DMS 273 (cell line): ENCODE data around the gene FAM43B.
A peak's percentile ranks its signal among the peaks of the same experiment; 100 is the strongest.
"Not testable (repeated sequence)": the region's sequence is repeated elsewhere in the genome, so short reads cannot be mapped to it uniquely, and the experiment has no call there.

Source experiments
- DNase-seq: peaks from one replicate; lab custom pipeline; 2025; ENCODE audit not compliant: unreplicated experiment; lab: John Stamatoyannopoulos, UW

Gene FAM43B, protein sequence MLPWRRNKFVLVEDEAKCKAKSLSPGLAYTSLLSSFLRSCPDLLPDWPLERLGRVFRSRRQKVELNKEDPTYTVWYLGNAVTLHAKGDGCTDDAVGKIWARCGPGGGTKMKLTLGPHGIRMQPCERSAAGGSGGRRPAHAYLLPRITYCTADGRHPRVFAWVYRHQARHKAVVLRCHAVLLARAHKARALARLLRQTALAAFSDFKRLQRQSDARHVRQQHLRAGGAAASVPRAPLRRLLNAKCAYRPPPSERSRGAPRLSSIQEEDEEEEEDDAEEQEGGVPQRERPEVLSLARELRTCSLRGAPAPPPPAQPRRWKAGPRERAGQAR

GRCh38 chr1:20551945-20552727, at the start of gene FAM43B:
TSS of gene FAM43B (plus strand) at chr1:20552573. CDS start at chr1:20552974, 401 bp downstream.
- DNase-seq: peak; percentile 80

DNA sequence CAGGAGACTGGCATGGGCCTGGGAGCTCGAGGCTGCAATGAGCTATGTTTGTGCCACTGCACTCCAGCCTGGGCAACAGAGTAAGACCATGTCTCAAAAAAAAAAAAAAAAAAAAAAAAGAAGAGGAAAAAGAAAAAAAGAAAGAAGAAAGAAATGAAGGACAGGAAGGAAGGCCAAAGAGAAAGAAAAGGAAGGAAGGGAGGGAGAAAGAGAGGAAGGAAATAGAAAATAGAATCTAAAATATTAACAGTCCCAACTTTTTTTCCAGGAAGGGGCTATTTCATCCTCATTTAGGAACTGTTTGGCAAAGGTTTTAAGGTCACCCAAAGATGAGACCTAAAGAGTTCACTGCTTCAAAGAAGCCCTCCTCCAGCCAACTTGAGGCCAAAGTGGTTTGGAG, 46.9 kb upstream of the FAM43B start:
- no peak for DNase-seq

DNA sequence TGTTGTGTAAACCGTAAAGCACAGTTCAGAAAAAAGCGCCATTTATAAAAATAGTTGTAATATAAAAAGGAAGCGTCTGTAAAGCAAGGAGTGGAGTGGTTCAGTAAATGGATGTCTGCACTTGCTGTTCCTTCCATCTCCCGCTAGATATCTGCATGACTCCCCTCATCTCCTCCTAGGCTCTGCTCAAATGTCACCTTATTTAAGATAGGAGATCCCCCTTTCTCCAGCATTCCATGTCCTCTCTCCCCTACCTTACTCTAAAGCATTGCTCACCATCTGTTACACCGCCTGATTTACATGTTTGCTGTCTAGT, 45.2 kb upstream of the FAM43B start:
- peak; percentile 66 for DNase-seq

DNA sequence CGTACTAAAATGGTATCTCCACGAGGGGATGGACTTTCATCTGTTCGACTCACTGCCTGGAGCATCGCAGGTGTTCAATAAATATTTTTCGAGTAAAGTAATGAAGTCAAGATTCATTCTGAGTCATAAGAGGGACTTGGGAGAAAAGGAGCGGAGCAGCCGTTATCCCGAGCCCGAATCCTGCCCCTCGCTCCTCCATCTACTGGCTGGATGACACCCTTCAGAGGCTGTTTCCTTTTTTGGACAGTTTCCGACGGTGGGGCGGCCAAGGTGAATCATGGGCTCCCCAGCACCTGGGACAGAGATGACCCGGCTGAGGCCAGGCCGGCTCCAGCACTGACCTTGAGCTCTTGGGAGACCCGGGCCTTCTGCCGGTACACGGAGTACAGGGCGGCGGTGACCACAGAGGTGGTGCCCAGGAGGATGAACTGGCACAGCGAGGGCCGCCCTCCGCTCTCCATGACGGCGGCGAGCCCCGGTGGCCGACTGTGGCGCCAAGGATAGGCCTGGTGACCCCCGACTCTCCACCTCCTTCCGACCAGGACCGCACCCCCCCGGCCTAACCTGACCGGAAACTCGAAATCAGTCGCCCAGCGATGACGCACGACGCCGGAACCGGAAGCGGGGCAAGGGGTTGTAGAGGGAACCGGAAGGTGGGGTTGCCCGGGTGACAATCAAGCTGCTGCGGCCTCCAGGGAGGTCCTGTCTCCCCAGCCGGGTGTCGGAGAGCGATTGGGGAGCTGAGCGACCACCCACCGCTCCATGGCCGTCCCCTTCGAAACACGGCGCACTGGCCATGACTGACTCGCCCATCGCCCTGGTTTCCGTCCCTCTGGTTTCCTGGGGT, 44.6 kb upstream of the FAM43B start, which contains the start of gene MUL1:
Gene MUL1, minus strand, starts transcription at position 588 of the 847 bp plus-strand sequence. Its CDS starts 127 bp downstream, at position 461.
- peak; percentile 96 for DNase-seq

GRCh38 chr1:20508411-20508771, 44.0 kb upstream of the FAM43B start:
- no peak for DNase-seq

- no peak for DNase-seq
Observed at GRCh38 chr1:20511518-20512428, 40.6 kb upstream of the FAM43B start.

- DNase-seq: not testable (repeated sequence)
Observed at GRCh38 chr1:20519609-20520262, 32.6 kb upstream of the FAM43B start.

GRCh38 chr1:20521960-20522861, 30.2 kb upstream of the FAM43B start:
- peak; percentile 93 for DNase-seq

- DNase-seq: no peak
Observed at GRCh38 chr1:20526267-20526666, 26.1 kb upstream of the FAM43B start.

DNA sequence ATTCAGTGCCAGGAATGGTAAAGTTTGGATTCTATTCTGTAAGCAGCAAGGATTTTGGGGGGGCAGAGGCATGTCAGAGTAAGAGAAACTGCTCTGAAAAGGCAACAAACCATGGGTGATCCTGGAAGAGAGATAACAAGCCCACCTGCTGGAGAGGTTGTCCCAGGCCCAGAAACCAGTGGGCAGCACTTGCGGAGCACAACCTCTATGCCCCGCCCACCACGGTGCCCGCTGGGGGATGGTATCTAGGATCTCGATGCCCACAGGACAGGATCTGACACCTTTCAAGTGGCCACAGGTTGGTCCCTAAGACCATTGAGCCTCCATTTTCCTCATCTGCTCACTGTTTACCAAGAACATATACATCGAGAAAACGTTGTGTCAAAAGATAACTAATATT, 24.2 kb upstream of the FAM43B start:
- DNase-seq: no peak

DNA sequence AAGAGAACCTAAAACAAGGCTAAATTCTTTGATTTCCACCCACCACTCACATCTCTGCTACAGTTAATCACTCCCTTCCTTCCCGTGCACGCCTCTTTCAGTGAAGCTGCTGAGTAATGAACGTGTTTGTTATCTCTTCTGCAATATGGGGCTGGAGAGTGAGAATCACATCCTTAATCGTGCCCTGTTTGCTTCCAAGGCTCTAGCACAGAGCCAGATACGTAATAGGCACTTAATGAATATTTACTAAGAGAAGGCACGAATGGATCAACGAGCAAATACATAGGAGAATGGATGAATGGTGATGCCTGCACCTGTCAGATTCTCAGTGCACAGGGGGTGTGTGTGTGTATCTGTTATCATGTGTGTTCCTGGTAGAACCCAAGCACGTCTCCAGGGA, 22.1 kb upstream of the FAM43B start:
- DNase-seq: no peak

GRCh38 chr1:20530901-20531300, 21.5 kb upstream of the FAM43B start:
- DNase-seq: no peak

- no peak for DNase-seq
Observed at GRCh38 chr1:20533635-20534034, 18.7 kb upstream of the FAM43B start.

DNA sequence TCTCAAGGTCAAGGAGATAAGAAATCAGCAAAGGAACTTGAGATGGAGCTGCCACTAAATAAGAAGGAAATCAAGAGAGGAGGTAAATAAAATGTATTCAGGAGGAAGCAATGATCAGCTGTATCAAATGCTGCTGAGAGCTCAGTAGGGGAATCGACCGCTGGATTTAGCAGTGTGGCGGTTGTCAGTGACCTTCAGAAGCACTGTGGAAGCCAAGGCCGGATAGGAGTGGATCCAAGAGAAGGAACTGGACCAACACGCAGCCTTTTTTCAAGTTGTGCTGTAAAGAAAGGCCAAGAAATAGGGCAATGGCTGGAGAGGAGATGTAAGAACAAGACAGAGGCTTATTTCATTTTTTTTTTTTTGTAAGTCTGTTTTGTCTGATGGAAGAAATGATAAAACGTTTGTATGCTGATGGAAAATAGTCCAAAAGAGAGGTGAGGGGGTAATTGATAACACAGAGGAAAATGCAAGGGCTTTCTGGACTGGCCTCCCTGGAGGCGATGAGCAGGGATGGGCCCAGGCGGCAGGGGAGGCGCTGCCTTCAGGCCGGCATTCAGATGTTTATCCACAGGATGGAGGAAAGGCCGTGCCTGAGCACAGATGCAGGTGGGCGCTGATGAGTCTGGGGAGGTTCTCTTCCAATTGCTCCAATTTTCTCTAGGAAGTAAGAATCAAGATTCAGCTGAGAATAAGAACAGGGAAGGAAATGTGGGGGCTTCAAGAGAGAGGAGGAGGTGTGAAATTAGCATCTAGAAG, 17.5 kb upstream of the FAM43B start:
- no peak for DNase-seq

GRCh38 chr1:20538227-20538626, 14.1 kb upstream of the FAM43B start:
- DNase-seq: no peak

- DNase-seq: no peak
Observed at GRCh38 chr1:20538760-20539551, 13.4 kb upstream of the FAM43B start.

DNA sequence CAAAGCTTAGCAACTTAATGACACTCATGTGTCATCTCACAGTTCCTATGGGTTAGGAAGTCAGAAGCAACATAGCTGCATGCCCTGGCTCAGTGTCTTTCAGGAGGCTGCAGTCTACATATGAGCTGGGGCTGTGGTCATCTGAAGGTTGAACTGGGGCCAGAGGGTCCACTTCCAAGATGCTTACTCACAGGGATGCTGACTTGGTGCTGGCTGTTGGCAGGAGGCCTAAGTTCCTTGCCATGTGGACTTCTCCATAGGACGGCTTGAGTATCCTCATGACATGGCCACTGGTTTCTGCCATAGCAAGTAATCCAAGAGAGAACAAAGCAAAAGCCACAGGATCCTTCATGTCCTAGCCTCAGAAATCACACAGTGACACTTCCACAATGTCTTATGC, 12.1 kb upstream of the FAM43B start:
- DNase-seq: no peak
